ENCODE measurements around the gene FSD1L. TPM values are rescaled to one million over a fixed set of nuclear protein-coding genes. Genes with fewer than 3 reads are reported as not detected.

FSD1L gene
- 5.2 and 7.0 TPM in 2 replicates for total RNA-seq (ENCODE audit: low replicate concordance)

DNA sequence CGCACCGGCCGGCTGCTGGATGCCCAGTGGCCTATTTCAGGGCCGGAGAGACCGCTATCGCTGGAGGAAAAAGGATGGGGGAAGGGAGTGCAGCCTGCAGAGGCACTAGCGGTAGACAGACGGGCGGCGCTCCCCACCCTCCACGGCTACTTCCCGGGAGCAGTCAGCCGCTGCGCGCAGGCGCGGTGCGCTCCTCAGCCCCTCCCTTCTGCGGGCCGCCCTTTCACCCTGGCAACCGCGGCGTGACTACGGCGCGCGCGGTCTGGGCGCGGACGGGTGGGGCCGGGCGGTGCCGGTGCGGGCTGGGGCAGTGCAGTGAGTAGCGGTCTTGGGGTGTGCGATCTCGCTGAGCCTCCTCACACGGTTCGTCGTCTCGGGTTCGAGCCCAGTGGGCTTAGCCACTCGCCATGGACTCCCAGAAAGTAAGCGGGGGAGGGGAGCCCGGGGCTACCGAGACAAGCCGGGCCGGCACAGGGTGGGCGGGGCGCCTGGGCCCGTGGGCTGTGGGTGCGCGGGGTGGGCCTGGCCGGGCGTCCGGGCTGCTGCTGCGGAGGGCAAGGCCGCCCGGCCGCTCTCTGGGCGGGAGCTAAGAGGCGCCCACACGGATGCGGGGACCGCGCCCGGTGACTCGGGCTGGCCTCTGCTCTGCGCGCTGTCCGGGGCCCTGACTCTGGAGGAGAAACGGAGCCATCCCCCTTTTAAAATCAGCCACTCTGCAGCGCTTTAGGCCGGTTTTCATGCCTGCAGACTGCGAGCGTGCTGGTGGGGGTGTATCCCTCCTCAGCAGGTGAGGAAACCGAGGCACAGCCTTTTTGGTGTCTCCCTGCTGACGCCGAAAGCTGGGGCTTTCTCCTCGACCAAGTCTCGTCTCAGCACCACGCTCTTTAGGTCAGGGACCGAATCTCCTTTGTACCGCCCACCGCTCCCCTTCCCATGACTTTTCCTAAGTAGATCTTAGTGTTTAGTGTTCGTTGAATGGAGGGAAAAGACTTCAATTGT lies at the start of gene FSD1L:
Gene FSD1L (plus strand): TSS at position 221 of the 999 bp plus-strand sequence. CDS start 187 bp downstream, at position 408.
- TF ChIP-seq, protein P1, sequence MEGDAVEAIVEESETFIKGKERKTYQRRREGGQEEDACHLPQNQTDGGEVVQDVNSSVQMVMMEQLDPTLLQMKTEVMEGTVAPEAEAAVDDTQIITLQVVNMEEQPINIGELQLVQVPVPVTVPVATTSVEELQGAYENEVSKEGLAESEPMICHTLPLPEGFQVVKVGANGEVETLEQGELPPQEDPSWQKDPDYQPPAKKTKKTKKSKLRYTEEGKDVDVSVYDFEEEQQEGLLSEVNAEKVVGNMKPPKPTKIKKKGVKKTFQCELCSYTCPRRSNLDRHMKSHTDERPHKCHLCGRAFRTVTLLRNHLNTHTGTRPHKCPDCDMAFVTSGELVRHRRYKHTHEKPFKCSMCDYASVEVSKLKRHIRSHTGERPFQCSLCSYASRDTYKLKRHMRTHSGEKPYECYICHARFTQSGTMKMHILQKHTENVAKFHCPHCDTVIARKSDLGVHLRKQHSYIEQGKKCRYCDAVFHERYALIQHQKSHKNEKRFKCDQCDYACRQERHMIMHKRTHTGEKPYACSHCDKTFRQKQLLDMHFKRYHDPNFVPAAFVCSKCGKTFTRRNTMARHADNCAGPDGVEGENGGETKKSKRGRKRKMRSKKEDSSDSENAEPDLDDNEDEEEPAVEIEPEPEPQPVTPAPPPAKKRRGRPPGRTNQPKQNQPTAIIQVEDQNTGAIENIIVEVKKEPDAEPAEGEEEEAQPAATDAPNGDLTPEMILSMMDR (IDR thresholded peaks at IDR 0.05; ENCODE audit: insufficient read depth, low read length), result peak; percentile 45
- peak; percentile 91 for DNase-seq (ENCODE audit: low read depth)
- H3K4me3 ChIP-seq (ENCODE audit: low read depth, low read length), result peak within 1 kb of the TSS; percentile 88

DNA sequence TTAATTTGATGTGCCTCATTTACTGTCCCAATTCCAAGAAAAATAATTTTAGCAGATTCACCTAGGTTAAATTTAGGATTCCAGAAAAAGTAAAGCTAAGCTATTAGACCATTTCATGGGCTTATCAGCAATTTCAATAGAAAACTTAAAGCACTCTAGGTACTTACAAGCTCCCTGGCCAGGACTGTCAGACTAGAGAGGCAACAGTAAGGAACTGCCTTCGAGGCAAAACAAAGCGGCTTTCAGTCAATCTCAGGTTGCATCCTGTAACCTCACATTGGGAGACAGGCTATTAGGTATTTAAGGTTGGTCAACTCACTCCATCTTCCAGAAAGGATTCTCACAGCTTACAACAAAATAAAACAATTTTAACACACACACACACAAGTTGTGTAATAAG lies 48.7 kb upstream of the FSD1L start:
- no peak for DNase-seq (ENCODE audit: low read depth)
- TF ChIP-seq, protein P1 (IDR thresholded peaks at IDR 0.05; ENCODE audit: insufficient read depth, low read length), result no peak
- H3K4me3 ChIP-seq (ENCODE audit: low read depth, low read length), result no peak overlapping the region

DNA sequence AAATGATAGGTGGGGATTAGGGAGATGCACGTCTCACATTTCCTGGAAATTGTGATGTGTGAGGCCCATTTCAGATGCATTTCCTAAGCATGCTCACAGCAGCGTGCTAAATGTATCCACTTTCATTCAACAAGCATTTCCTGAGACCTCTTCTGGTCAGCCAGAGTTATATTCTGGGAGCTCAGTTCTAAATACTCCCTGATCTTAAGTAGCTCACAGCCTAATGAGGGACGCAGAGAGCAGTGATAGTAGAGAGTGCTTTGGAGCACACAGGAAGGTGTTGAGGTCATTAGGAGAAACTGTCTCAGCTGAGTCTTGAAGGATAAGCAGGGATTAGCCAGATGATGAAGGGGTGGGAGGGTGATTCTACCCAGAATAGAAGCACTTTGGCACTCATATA lies 46.2 kb upstream of the FSD1L start:
- TF ChIP-seq, protein P1 (IDR thresholded peaks at IDR 0.05; ENCODE audit: insufficient read depth, low read length), result peak; percentile 39
- no peak overlapping the region for H3K4me3 ChIP-seq (ENCODE audit: low read depth, low read length)
- DNase-seq (ENCODE audit: low read depth), result peak; percentile 57

DNA sequence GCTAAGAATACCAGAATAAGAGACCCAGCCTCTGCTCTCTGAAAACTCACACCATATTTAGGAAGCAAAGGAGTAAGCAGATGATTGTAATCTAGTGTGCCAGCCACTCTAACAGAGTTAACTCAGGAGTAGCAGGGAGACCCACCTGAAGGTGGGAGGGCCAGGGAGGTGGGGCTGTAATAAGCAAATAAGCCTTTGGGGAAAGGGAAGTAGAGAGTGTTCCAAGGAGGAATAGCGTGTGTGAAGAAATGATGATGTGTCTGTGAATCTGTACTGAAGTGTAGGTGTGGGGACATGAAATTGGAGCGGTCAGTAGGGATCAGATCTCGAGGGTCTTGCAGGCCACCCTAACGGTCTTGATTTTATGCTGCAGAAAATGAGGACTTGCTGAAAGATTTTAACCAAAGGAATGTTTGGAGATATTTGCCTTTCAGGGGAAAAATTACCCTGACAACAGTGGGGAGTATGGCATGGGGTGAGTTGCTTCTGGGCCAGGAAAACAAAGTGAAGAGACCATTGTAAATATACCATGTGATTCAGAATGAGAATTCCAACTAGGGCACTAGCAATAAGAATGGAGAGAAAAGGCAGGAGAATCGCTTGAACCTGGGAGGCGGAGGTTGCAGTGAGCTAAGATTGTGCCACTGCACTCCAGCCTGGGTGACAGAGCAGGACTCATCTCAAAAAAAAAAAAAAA lies 44.1 kb upstream of the FSD1L start:
- TF ChIP-seq, protein P1 (IDR thresholded peaks at IDR 0.05; ENCODE audit: insufficient read depth, low read length), result no peak
- DNase-seq (ENCODE audit: low read depth), result no peak

DNA sequence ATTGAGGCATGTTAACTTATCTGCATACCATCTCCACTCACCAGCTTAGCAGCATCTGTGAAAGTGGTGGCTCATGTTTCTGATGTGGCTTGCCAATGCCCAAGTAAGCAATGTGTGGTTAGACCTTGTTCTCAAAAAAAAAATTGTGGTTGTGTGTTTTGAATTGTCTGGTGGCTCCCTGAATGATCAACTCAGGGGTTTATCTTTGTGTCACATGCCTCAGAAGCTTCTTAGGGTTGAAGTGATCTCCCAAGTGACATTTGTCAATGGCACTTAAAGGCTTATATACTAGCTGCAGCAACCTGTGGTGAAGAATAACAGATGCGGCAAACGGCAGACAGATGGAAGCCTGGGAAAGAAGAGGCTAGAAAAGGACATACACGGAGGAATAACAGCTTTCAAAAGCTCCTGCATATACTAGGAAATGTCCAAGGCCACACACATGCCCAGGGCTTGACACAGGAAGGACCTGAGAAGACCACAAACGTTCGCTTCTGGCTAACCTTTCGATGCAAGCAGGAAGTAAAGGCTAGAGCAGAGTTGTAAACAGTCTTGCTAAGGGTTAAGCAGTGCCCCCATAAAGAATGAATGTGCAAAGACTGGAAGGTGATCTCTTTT lies 42.2 kb upstream of the FSD1L start:
- TF ChIP-seq, protein P1 (IDR thresholded peaks at IDR 0.05; ENCODE audit: insufficient read depth, low read length), result no peak
- DNase-seq (ENCODE audit: low read depth), result no peak
- H3K4me3 ChIP-seq (ENCODE audit: low read depth, low read length), result no peak overlapping the region

More for the DNA sequence above, 44.1 kb upstream of the FSD1L start:
- no peak overlapping the region for H3K4me3 ChIP-seq (ENCODE audit: low read depth, low read length)

DNA sequence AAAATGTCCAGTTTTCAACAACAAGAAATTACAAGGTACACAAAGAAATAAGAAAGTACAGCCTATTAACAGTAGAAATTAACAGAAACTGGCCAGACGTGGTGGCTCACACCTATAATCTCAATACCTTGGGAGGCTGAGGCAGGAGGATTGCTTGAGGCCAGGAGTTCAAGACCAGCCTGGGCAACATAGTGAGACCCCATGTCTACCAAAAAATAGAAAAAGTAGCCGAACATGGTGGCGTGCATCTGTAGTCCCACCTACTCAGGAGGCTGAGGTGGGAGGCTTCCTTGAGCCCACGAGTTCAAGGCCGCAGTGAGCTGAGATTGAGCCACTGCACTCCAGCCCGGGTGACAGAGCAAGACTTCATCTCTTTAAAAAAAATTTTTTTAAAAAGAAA lies 41.5 kb upstream of the FSD1L start:
- DNase-seq (ENCODE audit: low read depth), result no peak

More for the DNA sequence above, 41.5 kb upstream of the FSD1L start:
- H3K4me3 ChIP-seq (ENCODE audit: low read depth, low read length), result no peak overlapping the region
- TF ChIP-seq, protein P1 (IDR thresholded peaks at IDR 0.05; ENCODE audit: insufficient read depth, low read length), result no peak

Measured in fibroblast of the aortic adventitia (primary cell).